ENCODE measurements around the gene PCSK1N. TPM values are rescaled to one million over a fixed set of nuclear protein-coding genes. Genes with fewer than 3 reads are reported as not detected.

Gene PCSK1N
- total RNA-seq, 3 donors from 2014 or later = 11.1 to 19.7 (median 13.8) TPM

DNA sequence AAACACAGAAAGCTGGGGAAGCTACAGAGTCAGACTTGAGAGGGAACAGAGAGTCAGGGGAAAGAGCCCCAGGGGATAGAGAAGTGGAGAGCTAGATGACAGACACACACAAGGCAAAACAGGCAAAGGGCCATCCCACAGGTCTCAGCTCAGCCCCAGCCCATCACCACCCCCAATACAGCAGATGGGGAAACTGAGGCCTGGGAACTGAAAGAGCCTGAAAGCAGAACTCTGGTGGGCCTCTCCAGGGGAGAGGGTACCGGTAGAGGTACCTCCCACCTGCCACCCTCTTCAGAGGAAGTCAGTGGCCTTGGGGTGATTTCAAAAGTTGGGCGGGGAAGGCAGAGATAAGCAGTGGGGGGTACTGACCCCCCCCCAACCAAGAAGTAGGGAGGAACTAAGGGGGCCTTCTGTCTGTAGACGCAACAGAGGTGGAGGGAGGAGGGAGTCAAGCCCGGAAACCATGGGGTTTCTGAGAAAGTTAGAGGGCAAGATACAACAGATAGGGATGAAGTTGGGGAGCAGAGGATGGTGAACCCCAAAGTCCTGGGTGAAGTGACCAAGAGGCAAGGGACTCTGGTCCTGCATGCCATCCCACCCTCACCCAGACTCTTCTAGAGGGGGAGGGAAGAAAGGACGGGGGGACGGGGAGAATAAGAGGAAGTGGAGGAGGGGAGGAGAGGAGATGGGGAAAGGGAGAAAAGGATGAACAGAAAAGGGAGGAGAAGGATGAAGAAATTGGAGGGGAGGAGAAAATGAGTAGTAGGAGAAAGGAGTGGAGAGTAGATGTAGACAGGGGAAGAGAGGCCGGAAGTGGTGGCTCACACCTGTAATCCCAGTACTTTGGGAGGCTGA is 45.8 kb downstream of the PCSK1N start:
- TF ChIP-seq, protein P1, sequence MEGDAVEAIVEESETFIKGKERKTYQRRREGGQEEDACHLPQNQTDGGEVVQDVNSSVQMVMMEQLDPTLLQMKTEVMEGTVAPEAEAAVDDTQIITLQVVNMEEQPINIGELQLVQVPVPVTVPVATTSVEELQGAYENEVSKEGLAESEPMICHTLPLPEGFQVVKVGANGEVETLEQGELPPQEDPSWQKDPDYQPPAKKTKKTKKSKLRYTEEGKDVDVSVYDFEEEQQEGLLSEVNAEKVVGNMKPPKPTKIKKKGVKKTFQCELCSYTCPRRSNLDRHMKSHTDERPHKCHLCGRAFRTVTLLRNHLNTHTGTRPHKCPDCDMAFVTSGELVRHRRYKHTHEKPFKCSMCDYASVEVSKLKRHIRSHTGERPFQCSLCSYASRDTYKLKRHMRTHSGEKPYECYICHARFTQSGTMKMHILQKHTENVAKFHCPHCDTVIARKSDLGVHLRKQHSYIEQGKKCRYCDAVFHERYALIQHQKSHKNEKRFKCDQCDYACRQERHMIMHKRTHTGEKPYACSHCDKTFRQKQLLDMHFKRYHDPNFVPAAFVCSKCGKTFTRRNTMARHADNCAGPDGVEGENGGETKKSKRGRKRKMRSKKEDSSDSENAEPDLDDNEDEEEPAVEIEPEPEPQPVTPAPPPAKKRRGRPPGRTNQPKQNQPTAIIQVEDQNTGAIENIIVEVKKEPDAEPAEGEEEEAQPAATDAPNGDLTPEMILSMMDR (IDR thresholded peaks at IDR 0.05) = no peak
- H3K4me3 ChIP-seq = no peak overlapping the region
- intact Hi-C loops (cut with DNase I, micrococcal nuclease) = no loop called here
- ATAC-seq (no peak), DNase-seq (no peak)
- H3K4me1 ChIP-seq (ENCODE audit: low read depth) = no peaks in the 10 kb centered on the region
- no peaks in the 10 kb centered on the region for H3K36me3 ChIP-seq (ENCODE audit: low read depth)
- H3K9me3 ChIP-seq = no peaks in the 10 kb centered on the region

DNA sequence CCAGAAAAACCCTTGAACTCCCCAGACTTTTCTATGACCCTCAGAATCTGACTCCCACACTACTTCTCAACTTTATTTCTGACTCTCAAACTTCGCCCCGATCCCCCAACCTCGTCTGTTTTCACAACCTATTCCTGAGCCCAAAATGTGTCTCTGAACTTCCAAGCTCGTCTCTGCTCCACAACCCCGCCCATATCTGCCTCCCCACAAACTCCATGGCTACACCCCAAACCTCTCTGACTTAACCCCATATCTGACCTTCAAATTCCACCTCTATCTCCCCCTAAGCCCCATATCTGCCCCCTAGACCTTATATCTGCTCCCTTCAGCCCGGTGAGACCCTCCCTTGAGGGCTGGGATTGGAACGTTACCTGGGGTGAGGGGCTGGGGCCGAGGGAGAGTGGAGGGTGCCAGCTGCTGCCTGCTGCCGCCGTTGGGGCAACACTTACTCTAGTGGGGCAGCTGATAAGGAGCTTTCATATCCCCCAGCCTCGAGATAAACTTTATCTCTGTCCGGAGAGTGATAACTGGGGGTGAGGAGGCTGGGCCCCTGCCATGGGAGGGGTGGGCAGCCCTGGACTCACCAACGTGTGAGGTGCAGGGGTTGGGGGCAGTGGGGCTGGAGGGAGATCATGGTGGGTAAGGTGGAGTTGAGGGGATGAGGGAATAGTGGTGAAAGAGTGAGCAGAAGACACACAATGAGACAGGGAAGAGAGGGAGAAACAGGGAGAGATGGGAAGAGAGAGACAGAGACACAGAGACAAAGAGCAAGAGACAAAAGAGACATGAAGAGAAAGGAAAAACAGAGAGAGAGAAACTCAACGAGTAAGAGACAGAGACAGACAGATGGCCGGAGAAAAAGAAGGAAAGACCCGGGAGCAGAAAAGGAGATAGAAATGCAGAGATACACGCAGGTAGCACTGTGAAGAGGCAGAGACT is 47.6 kb downstream of the PCSK1N start:
- intact Hi-C loops (cut with DNase I, micrococcal nuclease) = no loop called here
- ATAC-seq (no peak), DNase-seq (no peak)
- Histone ChIP-seq H3K36me3 (ENCODE audit: low read depth) (no peaks in the 10 kb centered on the region), H3K4me3 (no peak overlapping the region), H3K9me3 (no peaks in the 10 kb centered on the region), H3K4me1 (ENCODE audit: low read depth) (no peaks in the 10 kb centered on the region)
- TF ChIP-seq, protein P1 (IDR thresholded peaks at IDR 0.05) = no peak

DNA sequence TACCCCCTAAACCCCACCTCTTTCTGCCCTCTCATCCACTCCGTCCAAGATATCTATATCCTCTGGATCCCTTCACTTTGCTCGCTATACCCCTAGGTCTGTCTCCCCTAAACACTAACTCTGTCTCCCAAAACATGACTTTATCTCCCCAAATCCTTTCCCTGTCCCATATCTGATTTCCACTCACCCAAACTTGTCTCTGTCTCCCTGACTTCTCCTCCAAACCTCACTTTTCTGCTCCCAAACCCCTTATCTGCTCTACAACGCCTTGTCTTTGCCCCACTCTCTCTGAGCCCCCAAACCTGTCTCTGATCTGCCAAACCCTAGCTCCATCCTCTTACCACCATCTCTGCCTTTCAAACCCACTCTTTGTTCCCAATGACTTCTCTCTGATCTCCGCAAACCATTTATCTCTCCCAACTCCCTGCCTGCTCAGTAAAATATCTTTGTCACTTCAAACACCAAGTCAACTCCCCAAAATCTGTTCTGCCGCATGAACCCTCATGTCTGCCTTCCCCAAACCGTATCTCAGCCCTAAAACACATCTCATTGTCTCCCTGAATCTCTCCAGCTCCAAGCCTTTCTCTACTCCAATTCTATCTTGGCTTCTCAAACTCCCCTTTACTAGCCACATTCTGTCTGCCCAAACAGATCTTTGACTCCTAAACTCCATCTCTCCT is 48.4 kb downstream of the PCSK1N start:
- intact Hi-C loops (cut with DNase I, micrococcal nuclease) = no loop called here
- DNase-seq = no peak
- no peak for ATAC-seq
- no peaks in the 10 kb centered on the region for H3K4me1 ChIP-seq (ENCODE audit: low read depth)
- H3K4me3 ChIP-seq = no peak overlapping the region
- TF ChIP-seq, protein P1 (IDR thresholded peaks at IDR 0.05) = no peak
- H3K9me3 ChIP-seq = no peaks in the 10 kb centered on the region
- H3K36me3 ChIP-seq (ENCODE audit: low read depth) = no peaks in the 10 kb centered on the region

DNA sequence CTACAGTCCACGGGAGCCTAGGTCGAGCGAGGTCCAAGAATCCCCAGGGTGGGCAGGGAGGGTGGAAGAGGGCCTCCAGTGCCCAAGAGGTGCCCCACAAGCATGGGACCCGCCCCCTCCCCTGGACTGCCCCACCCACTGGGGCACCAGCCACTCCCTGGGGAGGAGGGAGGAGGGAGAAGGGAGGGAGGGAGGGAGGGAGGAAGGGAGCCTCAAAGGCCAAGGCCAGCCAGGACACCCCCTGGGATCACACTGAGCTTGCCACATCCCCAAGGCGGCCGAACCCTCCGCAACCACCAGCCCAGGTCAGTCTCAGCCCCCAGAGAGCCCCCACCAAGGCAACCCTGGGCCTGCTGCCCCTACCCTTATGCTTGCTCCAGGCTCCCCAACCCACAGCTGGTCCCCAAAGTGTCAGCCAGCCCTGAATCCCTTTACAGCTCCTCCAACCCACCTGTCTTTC is 49.0 kb downstream of the PCSK1N start, which contains the start of gene GATA1:
GATA1 (plus strand) TSS at position 250 of the 460 bp plus-strand sequence. CDS start 4,520 bp downstream, outside the sequence.
- no peaks in the 10 kb centered on the region for H3K4me1 ChIP-seq (ENCODE audit: low read depth)
- DNase-seq = no peak
- no peaks in the 10 kb centered on the region for H3K36me3 ChIP-seq (ENCODE audit: low read depth)
- no peak for ATAC-seq
- intact Hi-C loops (cut with DNase I, micrococcal nuclease) = no loop called here
- H3K9me3 ChIP-seq = no peaks in the 10 kb centered on the region
- no peak within 1 kb of the TSS for H3K4me3 ChIP-seq
- TF ChIP-seq, protein P1 (IDR thresholded peaks at IDR 0.05) = no peak

DNA sequence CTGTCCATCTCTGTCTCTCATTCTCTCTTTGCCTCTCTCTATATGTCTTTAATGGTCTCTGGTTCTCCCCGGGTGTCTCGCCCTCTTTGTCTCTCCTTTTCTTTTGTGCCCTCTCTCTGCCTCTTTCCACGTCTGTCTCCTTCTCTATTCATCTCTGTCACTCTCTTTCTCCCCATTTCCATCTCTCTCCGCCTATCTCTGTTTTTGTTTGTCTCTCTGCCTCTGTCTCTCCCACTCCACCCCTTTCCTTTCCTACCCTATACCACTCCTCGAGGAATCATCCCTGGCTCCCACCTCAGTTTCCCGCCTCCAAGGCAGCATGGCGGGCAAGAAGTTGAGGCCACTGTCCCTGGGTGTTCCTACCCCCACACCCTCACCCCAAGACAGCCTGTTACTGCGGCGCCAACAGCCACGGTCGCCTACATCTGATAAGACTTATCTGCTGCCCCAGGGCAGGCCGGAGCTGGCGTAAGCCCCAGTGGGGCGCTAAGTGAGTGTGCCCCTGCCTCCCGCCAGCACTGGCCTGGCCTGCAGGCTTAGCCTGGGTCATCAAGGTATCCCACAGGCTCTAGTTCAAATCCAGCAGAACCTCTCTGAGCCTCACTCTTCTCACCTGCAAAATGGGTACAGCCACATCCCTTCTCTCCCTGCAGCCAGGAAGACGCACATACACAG is 49.7 kb downstream of the PCSK1N start:
- no peaks in the 10 kb centered on the region for H3K4me1 ChIP-seq (ENCODE audit: low read depth)
- no peak for DNase-seq
- intact Hi-C loops (cut with DNase I, micrococcal nuclease) = no loop called here
- no peaks in the 10 kb centered on the region for H3K36me3 ChIP-seq (ENCODE audit: low read depth)
- ATAC-seq = no peak
- TF ChIP-seq, protein P1 (IDR thresholded peaks at IDR 0.05) = no peak
- no peak overlapping the region for H3K4me3 ChIP-seq
- H3K9me3 ChIP-seq = no peaks in the 10 kb centered on the region

Measured in mucosa of descending colon (tissue), 3 donors.